Stimulated activated CD4-positive, alpha-beta T cell treated with anti-CD3 and anti-CD28 coated beads, Interleukin-1b, Interleukin-23, amount 100 ng/mL, for 1 hour (primary cell): ENCODE data around the gene ASF1A.
"Not testable (repeated sequence)": the region's sequence is repeated elsewhere in the genome, so short reads cannot be mapped to it uniquely, and the experiment has no call there.

Source experiments
- DNase-seq, 2 donors: peaks; one replicate each; pipeline ENCODE4 v3.0.0-alpha.2; 2020; ENCODE audit warnings: low read depth in 2 of 2

ASF1A gene

GRCh38 chr6:118893807-118894424 is at the start of gene ASF1A:
Gene ASF1A (plus strand): TSS chr6:118894152. CDS start chr6:118894414, 262 bp downstream.
- DNase-seq: peak; percentile 86 to 92

DNA sequence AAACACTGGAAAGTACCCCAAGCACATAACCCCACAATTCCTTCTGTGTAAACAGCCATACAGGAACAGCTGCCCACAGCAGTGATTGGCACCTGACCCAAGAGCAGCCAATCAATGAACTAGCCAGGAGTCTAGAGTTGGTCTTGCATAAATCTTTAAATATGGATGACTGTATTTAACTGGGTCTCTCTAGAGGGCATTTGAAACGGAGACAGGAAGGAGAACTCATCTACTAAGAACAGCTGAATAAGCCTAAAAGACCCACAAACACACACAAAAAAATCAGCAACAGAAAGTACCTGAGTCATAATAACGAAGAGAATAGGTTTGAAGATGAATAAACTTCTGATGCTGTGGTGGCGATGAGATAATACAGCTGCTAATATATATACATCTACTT is 49.0 kb upstream of the ASF1A start:
- no peak for DNase-seq

- DNase-seq: no peak
Measured at GRCh38 chr6:118853408-118853807, 40.5 kb upstream of the ASF1A start.

DNA sequence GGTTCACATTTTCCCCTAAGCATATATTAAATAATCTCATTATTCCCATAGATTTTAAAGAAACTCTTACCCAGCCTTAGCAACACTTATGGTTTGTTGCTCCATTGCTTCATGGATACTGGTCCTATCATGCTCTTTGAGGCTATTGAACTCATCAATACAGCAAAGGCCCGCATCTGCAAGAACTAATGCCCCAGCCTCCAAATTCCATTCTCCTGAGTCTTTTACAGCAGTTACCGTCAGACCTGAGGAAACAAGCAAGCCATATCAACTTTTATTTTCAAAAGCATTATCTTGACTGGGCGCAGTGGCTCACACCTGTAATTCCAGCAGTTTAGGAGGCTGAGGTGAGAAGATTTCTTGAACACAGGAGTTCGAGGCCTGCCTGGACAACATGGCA is 37.7 kb upstream of the ASF1A start:
- no peak for DNase-seq

DNA sequence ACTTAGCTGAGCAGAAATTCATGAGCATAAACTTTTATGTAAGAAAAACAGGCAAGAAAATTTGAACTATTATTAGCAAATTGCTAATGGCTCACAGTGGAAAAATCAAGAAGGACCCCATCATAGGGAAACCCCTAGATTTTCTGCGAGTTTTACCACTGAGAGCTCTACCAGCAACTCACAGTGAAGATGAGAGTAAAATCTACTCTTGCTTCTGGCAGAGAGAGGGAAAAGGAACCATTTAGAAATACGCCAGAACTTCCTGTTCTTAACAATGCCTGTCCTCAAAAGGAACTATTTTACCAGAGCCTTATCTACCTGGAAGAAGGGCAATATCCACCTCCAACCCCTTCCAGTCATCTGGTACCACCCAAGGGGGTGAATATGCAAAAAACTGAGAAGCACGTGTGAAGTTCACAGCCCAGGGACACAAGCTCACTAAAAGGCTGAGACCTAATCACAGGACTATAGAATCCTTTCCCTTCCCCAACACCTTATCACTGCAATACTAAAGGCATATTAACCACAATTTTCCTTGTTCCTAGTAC is 34.4 kb upstream of the ASF1A start:
- DNase-seq: no peak

DNA sequence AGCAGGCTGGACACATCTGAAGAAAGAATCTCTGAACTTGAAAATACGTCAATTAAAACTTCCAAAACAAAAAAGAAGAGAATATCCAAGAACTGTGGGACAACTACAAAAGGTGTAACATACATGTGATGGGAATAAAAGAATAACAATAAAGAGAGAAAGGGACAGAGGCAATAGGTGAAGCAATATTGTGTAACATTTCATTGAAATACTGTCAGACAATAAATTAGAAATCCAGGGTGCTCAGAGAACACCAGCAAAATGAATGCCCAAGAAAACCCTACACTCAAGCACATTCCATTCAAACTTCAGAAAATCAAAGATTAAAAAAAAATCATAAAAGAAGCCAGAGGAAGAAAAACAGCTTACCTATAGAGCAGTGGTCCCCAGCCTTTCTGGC is 33.6 kb upstream of the ASF1A start:
- DNase-seq: no peak

GRCh38 chr6:118860880-118861279 is 33.1 kb upstream of the ASF1A start:
- no peak for DNase-seq

GRCh38 chr6:118862443-118862842 is 31.5 kb upstream of the ASF1A start:
- DNase-seq: no peak

DNA sequence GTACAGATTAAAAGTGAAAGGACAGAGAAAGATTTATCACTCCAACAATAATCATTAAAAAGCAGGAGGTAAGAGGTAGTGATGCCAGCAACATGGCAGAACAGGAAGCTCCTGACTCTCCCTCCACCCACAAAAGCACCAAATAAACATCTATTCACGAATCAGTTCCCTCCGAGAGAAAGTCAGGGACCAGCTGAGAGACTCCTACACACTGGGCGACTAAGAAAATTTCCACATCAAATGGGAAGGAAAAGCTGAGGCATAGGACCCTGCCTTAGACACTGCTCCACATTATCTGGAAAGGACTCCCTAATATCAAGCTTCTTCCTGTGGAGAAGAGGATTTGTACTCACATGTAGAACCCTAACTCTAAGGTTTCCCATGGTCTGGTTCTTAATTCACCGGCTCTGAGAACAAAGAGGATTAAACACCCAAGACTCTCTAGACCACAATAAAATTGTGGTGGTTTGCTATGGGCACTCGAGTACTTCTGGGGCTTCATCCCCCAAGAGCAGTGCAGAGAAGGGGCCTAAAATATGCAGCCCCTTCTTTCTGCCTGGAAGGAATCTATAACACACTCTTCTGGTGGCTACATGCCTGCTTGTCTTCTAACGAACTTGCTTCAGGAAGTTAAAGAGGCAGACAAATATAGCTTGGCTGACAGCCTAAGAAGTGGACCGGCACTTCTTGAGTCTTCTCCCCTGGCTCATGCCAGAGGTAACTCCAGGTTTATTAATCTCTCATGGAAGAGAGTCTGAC is 29.4 kb upstream of the ASF1A start:
- DNase-seq: no peak

- no peak for DNase-seq
Measured at GRCh38 chr6:118865100-118865391, 28.9 kb upstream of the ASF1A start.

- DNase-seq: no peak
Measured at GRCh38 chr6:118867181-118867580, 26.8 kb upstream of the ASF1A start.

DNA sequence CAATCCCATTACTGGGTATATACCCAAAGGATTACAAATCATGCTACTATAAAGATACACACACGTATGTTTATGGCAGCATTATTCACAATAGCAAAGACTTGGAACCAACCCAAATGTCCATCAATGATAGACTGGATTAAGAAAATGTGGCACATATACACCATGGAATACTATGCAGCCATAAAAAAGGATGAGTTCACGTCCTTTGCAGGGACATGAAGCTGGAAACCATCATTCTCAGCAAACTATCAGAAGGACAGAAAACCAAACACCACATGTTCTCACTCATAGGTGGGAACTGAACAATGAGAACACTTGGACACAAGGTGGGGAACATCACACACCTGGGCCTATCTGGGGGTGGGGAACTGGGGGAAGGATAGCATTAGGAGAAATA is 25.1 kb upstream of the ASF1A start:
- not testable (repeated sequence) for DNase-seq

GRCh38 chr6:118869350-118869749 is 24.6 kb upstream of the ASF1A start:
- no peak for DNase-seq

DNA sequence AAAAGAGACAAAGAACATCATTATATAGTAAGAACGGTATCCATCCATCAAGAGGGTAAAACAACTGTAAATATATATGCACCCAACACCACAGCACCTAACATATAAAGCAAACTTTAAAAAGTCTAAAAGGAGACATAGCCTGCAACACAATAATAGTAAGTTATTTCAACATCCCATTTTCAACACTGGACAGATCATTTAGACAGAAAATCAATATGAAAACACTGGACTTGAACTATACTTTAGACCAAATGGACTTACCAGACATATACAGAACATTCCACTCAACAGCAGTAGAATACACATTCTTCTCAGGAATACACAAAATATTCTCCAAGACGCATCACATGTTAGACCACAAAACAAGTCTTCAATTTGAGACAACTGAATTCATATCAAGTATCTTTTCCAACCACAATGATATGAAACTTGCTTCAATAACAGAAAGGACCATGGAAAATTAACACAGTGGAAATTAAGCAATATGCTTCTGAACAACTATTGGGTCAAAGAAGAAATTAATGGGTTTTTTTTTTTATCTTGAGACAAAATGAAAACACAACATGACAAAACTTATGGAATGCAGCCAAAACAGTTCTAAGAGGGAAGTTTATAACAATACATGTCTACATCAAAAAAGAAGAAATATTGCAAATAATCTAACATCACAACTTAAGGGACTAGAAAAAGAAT is 23.9 kb upstream of the ASF1A start:
- no peak for DNase-seq

DNA sequence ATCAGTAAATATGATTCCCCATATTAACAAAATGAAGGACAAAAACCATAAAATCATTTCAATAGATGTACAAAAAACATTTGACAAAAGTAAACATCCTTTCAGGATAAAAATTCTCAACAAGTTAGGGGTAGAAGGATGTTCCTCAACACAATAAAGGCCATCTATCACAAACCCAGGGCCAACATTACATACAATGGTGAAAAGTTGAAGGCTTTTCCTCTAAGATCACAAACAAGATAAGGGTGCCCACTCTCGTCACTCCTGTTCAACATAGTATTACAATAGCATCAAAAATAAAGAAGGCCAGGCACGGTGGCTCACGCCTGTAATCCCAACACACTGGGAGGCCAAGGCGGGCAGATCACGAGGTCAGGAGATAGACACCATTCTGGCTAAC is 22.6 kb upstream of the ASF1A start:
- DNase-seq: no peak

DNA sequence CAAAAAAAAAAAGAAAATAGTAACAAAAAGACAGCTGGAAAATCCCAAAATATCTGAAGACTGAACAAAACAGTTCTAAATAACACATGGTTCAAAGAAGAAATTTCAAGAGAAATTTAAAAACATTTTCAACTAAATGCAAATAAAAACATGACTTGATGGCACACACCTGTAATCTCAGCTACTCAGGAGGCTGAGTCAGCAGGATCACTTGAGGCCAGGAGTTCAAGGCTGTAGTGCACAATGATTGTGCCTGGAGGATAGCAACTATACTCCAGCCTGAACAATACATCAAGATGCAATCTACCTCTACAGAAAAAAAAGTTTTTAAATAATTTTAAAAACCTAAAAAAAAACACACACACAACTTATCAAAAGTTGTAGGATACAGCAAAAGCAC is 21.6 kb upstream of the ASF1A start:
- no peak for DNase-seq

GRCh38 chr6:118872726-118873125 is 21.2 kb upstream of the ASF1A start:
- no peak for DNase-seq

GRCh38 chr6:118873239-118873638 is 20.7 kb upstream of the ASF1A start:
- no peak for DNase-seq

DNA sequence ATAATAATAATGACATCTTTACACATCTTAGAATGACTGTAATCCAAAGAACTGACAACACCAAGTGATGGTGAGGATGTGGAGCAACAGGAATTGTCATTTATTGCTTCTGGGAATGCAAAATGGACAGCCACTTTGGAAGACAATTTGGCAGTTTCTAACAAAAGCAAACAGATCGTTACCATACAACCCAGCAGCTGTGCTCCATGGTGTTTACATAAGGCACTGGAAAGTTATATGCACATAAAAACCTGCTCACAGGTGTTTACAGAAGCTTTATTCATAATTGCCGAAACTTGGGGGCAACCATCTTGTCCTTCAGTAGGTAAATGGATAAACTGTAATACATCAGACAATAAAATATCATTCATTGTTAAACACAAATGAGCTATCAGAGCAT is 18.3 kb upstream of the ASF1A start:
- DNase-seq: no peak

DNA sequence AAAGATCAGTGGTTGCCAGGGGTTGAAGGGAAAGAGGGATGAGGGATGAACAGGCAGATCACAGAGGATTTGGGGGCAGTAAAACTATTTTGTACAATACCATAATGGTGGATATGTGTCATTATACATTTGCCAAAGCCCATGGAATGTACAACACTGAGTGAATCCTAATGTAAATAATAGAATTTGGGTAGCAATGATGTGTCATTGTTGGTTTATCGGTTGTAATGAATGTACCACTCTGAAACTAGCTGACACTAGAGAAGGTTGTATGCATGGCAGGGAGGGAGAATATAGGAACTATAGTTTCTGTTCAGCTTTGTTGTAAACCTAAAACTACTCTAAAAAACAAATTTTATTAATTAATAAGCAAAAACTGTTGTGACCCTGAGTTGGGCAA is 17.8 kb upstream of the ASF1A start:
- no peak for DNase-seq

DNA sequence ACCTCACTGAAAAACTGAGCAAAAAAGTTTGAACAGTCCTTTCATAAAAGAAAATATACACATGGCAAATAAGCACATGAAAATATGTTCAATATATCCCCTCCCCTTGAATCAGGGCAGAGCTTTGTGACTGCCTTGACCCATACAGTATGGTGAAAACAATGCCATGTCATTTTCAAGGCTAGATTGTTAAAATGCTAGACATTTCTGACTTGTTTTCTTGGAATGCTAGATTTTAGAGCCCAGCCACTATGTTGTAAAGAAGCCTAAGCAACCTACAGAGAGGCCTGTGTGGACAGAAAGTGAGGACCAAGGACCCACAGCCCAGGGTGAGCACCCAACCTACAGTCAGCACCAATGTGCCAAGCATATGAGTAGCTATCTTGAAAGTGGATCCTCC is 17.1 kb upstream of the ASF1A start:
- DNase-seq: no peak

DNA sequence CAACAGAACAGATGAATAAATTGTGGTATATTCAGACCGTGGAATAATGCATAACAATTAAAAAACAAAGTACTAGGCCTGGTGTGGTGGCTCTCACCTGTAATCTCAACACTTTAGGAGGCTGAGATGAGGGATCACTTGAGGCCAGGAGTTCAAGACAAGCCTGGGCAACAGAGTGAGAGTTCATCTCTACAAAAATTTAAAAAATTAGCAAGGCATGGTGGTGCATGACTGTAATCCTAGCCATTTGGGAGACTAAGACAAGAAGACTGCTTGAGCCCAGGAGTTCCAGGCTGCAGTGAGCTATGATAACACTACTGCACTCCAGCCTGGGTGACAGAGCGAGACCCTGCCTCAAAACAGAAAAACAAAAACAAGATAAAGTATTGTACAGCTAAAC is 16.1 kb upstream of the ASF1A start:
- DNase-seq: no peak
